Osteoblast (primary cell): ENCODE data around the gene PIMREG. TPM values are rescaled to one million over a fixed set of nuclear protein-coding genes. Genes with fewer than 3 reads are reported as not detected.

Source experiments
- DNase-seq: peaks from one replicate; pipeline ENCODE4 v3.0.0; 2011; ENCODE audit warnings: low spot score, mixed read lengths; ENCODE audit not compliant: insufficient read length; ENCODE audit errors: missing footprints
- H2AFZ ChIP-seq: 2 replicates; pipeline ENCODE4 v1.6.0; 2011; ENCODE audit warnings: mild to moderate bottlenecking, low read length
- H3K27ac ChIP-seq: 2 replicates; pipeline ENCODE4 v1.5.1; 2011; ENCODE audit warnings: mild to moderate bottlenecking, low read depth, low read length, moderate library complexity
- H3K27me3 ChIP-seq: 2 replicates; pipeline ENCODE4 v1.6.0; 2012; ENCODE audit warnings: mild to moderate bottlenecking, control low read depth, inconsistent platforms, low read length, moderate library complexity; ENCODE audit not compliant: insufficient read depth
- H3K36me3 ChIP-seq: 2 replicates; pipeline ENCODE4 v1.5.1; 2011; ENCODE audit warnings: mild to moderate bottlenecking, low read length, control low read depth, moderate library complexity; ENCODE audit not compliant: insufficient read depth
- H3K4me1 ChIP-seq: 2 replicates; pipeline ENCODE4 v1.5.1; 2011; ENCODE audit warnings: mild to moderate bottlenecking, low read length, control low read depth, moderate library complexity; ENCODE audit not compliant: insufficient read depth
- H3K4me2 ChIP-seq: 2 replicates; pipeline ENCODE4 v1.6.0; 2011; ENCODE audit warnings: mild to moderate bottlenecking, low read length; ENCODE audit not compliant: insufficient read depth
- H3K4me3 ChIP-seq: fragments of 200-600 bp; sonication (generic); 3 replicates; pipeline ENCODE4 v1.5.1; 2012; ENCODE audit warnings: mild to moderate bottlenecking, low read length, inconsistent platforms; ENCODE audit not compliant: insufficient read depth
- H3K79me2 ChIP-seq: 2 replicates; pipeline ENCODE4 v1.6.0; 2012; ENCODE audit warnings: mild to moderate bottlenecking, low read length, control low read depth, inconsistent platforms; ENCODE audit not compliant: insufficient read depth
- H3K9me3 ChIP-seq: 2 replicates; pipeline ENCODE4 v1.5.1; 2011; ENCODE audit warnings: low read depth, low read length, control low read depth
- H4K20me1 ChIP-seq: 2 replicates; pipeline ENCODE4 v1.6.0; 2012; ENCODE audit warnings: mild to moderate bottlenecking, low read length, control low read depth; ENCODE audit not compliant: insufficient read depth
- CTCF ChIP-seq: IDR thresholded peaks from 2 replicates; pipeline ENCODE4 v1.5.1; 2011; ENCODE audit warnings: mild to moderate bottlenecking, low read depth, low read length, moderate library complexity; ENCODE audit errors: extremely low read depth
- total RNA-seq: library from RNA; depleted of rRNA; stranded (reverse); fragments of >200 nt; gene quantifications from 2 replicates; pipeline ENCODE4 v1.2.3, GENCODE V29; 2012

The PIMREG gene
- total RNA-seq, 1 donor, result 5.1 TPM

GRCh38 chr17:6454495-6455320 lies 10.5 kb downstream of the PIMREG start:
- H3K27me3 ChIP-seq, result peaks cover 4% of the 10 kb centered on the region
- peaks cover 5% of the 10 kb centered on the region for H3K36me3 ChIP-seq
- no peaks in the 10 kb centered on the region for H3K79me2 ChIP-seq
- H3K27ac ChIP-seq, result no peak overlapping the region
- DNase-seq, result peak; percentile 85
- no peaks in the 10 kb centered on the region for H4K20me1 ChIP-seq
- H3K4me2 ChIP-seq, result peak overlapping the region; percentile 69
- H3K4me3 ChIP-seq, result peak overlapping the region; percentile 55
- peaks cover 16% of the 10 kb centered on the region for H3K4me1 ChIP-seq
- TF ChIP-seq CTCF, result no peak
- no peaks in the 10 kb centered on the region for H3K9me3 ChIP-seq
- peak overlapping the region; percentile 59 for H2AFZ ChIP-seq

- no peak overlapping the region for H3K27ac ChIP-seq
- no peak for TF ChIP-seq CTCF
Measured at GRCh38 chr17:6455321-6455705, 11.1 kb downstream of the PIMREG start.

GRCh38 chr17:6456321-6456720 lies 12.1 kb downstream of the PIMREG start:
- H2AFZ ChIP-seq, result no peak overlapping the region
- no peaks in the 10 kb centered on the region for H3K36me3 ChIP-seq
- TF ChIP-seq CTCF, result no peak
- H3K4me2 ChIP-seq, result no peak overlapping the region
- peak; percentile 72 for DNase-seq
- no peak overlapping the region for H3K4me3 ChIP-seq
- H3K79me2 ChIP-seq, result no peaks in the 10 kb centered on the region
- peaks cover 4% of the 10 kb centered on the region for H3K27me3 ChIP-seq
- H4K20me1 ChIP-seq, result no peaks in the 10 kb centered on the region
- H3K9me3 ChIP-seq, result no peaks in the 10 kb centered on the region
- no peak overlapping the region for H3K27ac ChIP-seq
- H3K4me1 ChIP-seq, result peaks cover 16% of the 10 kb centered on the region

More at GRCh38 chr17:6455321-6455705, 11.1 kb downstream of the PIMREG start:
- Histone ChIP-seq H3K79me2 (no peaks in the 10 kb centered on the region), H3K36me3 (peaks cover 2% of the 10 kb centered on the region), H3K4me3 (peak overlapping the region; percentile 55), H3K4me1 (peaks cover 16% of the 10 kb centered on the region), H3K27me3 (peaks cover 4% of the 10 kb centered on the region), H2AFZ (peak overlapping the region; percentile 59), H4K20me1 (no peaks in the 10 kb centered on the region), H3K4me2 (peak overlapping the region; percentile 69), H3K9me3 (no peaks in the 10 kb centered on the region)
- DNase-seq, result peak; percentile 95

GRCh38 chr17:6456914-6457687 lies 12.8 kb downstream of the PIMREG start:
- Histone ChIP-seq H3K79me2 (no peaks in the 10 kb centered on the region), H3K4me2 (peak overlapping the region; percentile 45), H3K9me3 (no peaks in the 10 kb centered on the region), H3K27ac (peak overlapping the region; percentile 33), H3K4me1 (peaks cover 16% of the 10 kb centered on the region), H3K4me3 (peak overlapping the region; percentile 25), H2AFZ (no peak overlapping the region), H3K27me3 (peaks cover 4% of the 10 kb centered on the region), H4K20me1 (no peaks in the 10 kb centered on the region), H3K36me3 (no peaks in the 10 kb centered on the region)
- peak; percentile 98 for DNase-seq
- TF ChIP-seq CTCF, result no peak
